OCI-LY1 (cell line): ENCODE results near the gene IRAK1.

Experiments
- H2AFZ ChIP-seq: fragments of 200-600 bp; sonication (generic), shearing (Covaris generic); 2 replicates; pipeline ENCODE4 v1.6.0; 2014; ENCODE audit warnings: antibody characterized with exemption, mild to moderate bottlenecking, low read length
- H3F3A ChIP-seq: fragments of 200-600 bp; sonication (generic), shearing (Covaris generic); 2 replicates; pipeline ENCODE4 v1.6.0; 2014; ENCODE audit warnings: mild to moderate bottlenecking, antibody characterized with exemption, low read length, moderate library complexity; ENCODE audit not compliant: insufficient read depth
- H3K27ac ChIP-seq: fragments of 200-600 bp; sonication (generic); 2 replicates; pipeline ENCODE4 v1.5.1; 2014; ENCODE audit warnings: low read length, mixed run types, mild to moderate bottlenecking, low read depth; ENCODE audit not compliant: poor library complexity, severe bottlenecking
- H3K27me3 ChIP-seq: fragments of 200-600 bp; sonication (generic); 2 replicates; pipeline ENCODE4 v1.6.0; 2014; ENCODE audit warnings: antibody characterized with exemption, mild to moderate bottlenecking, low read length, moderate library complexity; ENCODE audit not compliant: insufficient read depth
- H3K36me3 ChIP-seq: fragments of 200-600 bp; sonication (generic); 2 replicates; pipeline ENCODE4 v1.6.1; 2014; ENCODE audit warnings: mild to moderate bottlenecking, antibody characterized with exemption, low read length, moderate library complexity, mixed read lengths; ENCODE audit not compliant: insufficient read depth
- H3K4me1 ChIP-seq: fragments of 200-600 bp; sonication (generic); 2 replicates; pipeline ENCODE4 v1.5.1; 2014; ENCODE audit warnings: mild to moderate bottlenecking, low read length, moderate library complexity; ENCODE audit not compliant: insufficient read depth, severe bottlenecking
- H3K4me2 ChIP-seq: fragments of 200-600 bp; sonication (generic), shearing (Covaris generic); 2 replicates; pipeline ENCODE4 v1.6.1; 2014; ENCODE audit warnings: low read length
- H3K4me3 ChIP-seq: fragments of 200-600 bp; sonication (generic); 2 replicates; pipeline ENCODE4 v1.5.1; 2014; ENCODE audit warnings: low read length, low read depth, mild to moderate bottlenecking, mixed read lengths; ENCODE audit not compliant: poor library complexity, severe bottlenecking
- H3K79me2 ChIP-seq: fragments of 200-600 bp; shearing (Covaris generic); 2 replicates; pipeline ENCODE4 v1.6.1; 2016; ENCODE audit warnings: mixed run types, low read length, mixed read lengths; ENCODE audit not compliant: insufficient read depth
- H3K9ac ChIP-seq: fragments of 200-600 bp; sonication (generic), shearing (Covaris generic); 2 replicates; pipeline ENCODE4 v1.6.1; 2014; ENCODE audit warnings: mild to moderate bottlenecking, low read length, mixed read lengths
- H3K9me2 ChIP-seq: fragments of 200-600 bp; sonication (generic), shearing (Covaris generic); 2 replicates; pipeline ENCODE4 v1.6.1; 2014; ENCODE audit warnings: low read depth, mild to moderate bottlenecking, low read length, mixed read lengths
- H3K9me3 ChIP-seq: fragments of 200-600 bp; shearing (Covaris generic); 2 replicates; pipeline ENCODE4 v1.6.1; 2014; ENCODE audit warnings: low read length, mixed read lengths
- H4K20me1 ChIP-seq: fragments of 200-600 bp; sonication (generic), shearing (Covaris generic); 2 replicates; pipeline ENCODE4 v1.6.0; 2016; ENCODE audit warnings: mild to moderate bottlenecking, low read length; ENCODE audit not compliant: insufficient read depth
- EZH2 ChIP-seq: fragments of 200-600 bp; sonication (generic), shearing (Covaris generic); IDR thresholded peaks from 2 replicates; pipeline ENCODE4 v1.8.0; 2017; ENCODE audit warnings: borderline replicate concordance, mixed run types, mild to moderate bottlenecking, antibody characterized with exemption, low read length, moderate library complexity, mixed read lengths
- TF ChIP-seq, protein P1 (sequence below): fragments of 200-600 bp; sonication (generic), shearing (Covaris generic); IDR thresholded peaks from 2 replicates; pipeline ENCODE4 v1.5.1; 2017; ENCODE audit warnings: mild to moderate bottlenecking, antibody characterized with exemption, low read length, moderate library complexity, mixed read lengths

Gene IRAK1

DNA sequence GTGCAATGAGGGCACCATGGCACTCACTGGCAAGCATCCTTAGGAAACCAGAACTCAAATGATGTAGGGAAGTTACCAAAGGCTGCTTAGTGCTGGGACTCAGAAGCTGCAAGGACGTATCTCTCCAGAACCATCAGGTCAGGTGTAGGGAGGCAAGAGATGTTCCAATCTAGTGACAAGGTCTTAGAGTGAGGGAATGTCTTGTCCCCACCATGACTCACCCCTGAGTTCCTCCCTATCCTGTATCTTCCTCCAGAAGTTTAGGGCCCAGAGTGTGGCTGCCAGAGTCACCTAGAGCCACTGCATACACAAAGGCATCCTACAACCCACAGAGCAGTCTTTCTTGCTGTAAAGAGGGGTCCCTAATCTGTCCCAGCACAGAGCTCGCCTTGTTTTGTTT, 14.1 kb upstream of the IRAK1 start:
- no peaks in the 10 kb centered on the region for H3K4me1 ChIP-seq
- no peaks in the 10 kb centered on the region for H3F3A ChIP-seq
- H3K27ac ChIP-seq, result no peak overlapping the region
- H2AFZ ChIP-seq, result no peak overlapping the region
- H3K4me3 ChIP-seq, result no peak overlapping the region
- H3K9ac ChIP-seq, result no peak overlapping the region
- no peaks in the 10 kb centered on the region for H4K20me1 ChIP-seq
- no peak for TF ChIP-seq EZH2
- TF ChIP-seq, protein P1, sequence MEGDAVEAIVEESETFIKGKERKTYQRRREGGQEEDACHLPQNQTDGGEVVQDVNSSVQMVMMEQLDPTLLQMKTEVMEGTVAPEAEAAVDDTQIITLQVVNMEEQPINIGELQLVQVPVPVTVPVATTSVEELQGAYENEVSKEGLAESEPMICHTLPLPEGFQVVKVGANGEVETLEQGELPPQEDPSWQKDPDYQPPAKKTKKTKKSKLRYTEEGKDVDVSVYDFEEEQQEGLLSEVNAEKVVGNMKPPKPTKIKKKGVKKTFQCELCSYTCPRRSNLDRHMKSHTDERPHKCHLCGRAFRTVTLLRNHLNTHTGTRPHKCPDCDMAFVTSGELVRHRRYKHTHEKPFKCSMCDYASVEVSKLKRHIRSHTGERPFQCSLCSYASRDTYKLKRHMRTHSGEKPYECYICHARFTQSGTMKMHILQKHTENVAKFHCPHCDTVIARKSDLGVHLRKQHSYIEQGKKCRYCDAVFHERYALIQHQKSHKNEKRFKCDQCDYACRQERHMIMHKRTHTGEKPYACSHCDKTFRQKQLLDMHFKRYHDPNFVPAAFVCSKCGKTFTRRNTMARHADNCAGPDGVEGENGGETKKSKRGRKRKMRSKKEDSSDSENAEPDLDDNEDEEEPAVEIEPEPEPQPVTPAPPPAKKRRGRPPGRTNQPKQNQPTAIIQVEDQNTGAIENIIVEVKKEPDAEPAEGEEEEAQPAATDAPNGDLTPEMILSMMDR, result no peak
- no peaks in the 10 kb centered on the region for H3K27me3 ChIP-seq
- no peaks in the 10 kb centered on the region for H3K79me2 ChIP-seq
- H3K36me3 ChIP-seq, result peaks cover 37% of the 10 kb centered on the region; the same call in 1 of the 2 replicates
- no peak overlapping the region for H3K4me2 ChIP-seq
- no peaks in the 10 kb centered on the region for H3K9me2 ChIP-seq
- H3K9me3 ChIP-seq, result no peaks in the 10 kb centered on the region

DNA sequence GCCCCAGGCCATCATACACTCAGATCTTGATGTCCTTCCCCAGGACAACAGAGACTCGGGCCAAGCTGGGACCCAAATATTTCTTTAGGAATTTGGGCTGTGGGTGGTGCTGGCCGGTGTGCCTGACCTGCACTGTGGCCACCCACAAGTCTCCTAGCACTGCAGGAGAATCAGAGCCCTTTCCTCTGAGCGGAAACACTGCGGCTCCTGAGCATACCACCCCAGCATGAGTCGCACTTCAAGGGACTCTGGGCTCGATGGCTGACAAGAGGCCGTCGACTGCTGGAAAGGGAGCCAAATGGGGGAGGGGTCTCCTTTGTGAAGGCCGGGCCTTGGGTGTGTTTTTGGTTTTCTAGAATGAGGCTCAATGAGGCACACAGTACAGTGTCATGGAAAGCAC, 13.0 kb upstream of the IRAK1 start:
- Histone ChIP-seq H3K79me2 (no peaks in the 10 kb centered on the region), H3K9me2 (no peaks in the 10 kb centered on the region), H3K27me3 (no peaks in the 10 kb centered on the region), H3K36me3 (peaks cover 36% of the 10 kb centered on the region), H3K9ac (no peak overlapping the region), H3K4me1 (no peaks in the 10 kb centered on the region), H3K9me3 (no peaks in the 10 kb centered on the region), H4K20me1 (no peaks in the 10 kb centered on the region), H3F3A (no peaks in the 10 kb centered on the region), H3K4me3 (no peak overlapping the region), H3K4me2 (no peak overlapping the region), H2AFZ (no peak overlapping the region), H3K27ac (no peak overlapping the region)
- no peak for TF ChIP-seq EZH2
- TF ChIP-seq, protein P1, result no peak

DNA sequence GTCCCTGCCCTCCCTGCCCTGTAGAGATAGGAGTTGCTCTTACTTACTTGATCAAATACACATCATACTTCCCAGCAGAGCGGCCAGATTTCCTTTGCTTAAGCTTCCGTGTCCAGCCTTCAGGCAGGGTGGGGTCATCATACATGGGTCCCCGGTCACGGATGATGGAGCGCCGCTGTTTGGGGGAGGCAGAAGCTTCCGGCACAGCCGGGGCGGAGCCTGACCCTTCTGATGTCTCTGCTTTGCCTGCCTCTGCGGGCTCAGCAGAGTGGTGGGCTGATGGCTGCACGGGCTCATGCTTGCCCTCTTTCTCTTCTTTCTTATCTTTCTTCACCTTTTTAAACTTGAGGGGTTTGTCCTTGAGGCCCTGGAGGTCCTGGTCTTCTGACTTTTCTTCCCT, 12.5 kb upstream of the IRAK1 start:
- TF ChIP-seq, protein P1, result no peak
- no peak for TF ChIP-seq EZH2
- H3K4me2 ChIP-seq, result no peak overlapping the region
- H3F3A ChIP-seq, result no peaks in the 10 kb centered on the region
- no peaks in the 10 kb centered on the region for H3K9me3 ChIP-seq
- no peaks in the 10 kb centered on the region for H3K9me2 ChIP-seq
- H3K4me3 ChIP-seq, result no peak overlapping the region
- H3K36me3 ChIP-seq, result peaks cover 39% of the 10 kb centered on the region
- no peaks in the 10 kb centered on the region for H3K79me2 ChIP-seq
- H3K27ac ChIP-seq, result no peak overlapping the region
- no peaks in the 10 kb centered on the region for H4K20me1 ChIP-seq
- H2AFZ ChIP-seq, result no peak overlapping the region
- no peaks in the 10 kb centered on the region for H3K27me3 ChIP-seq
- H3K4me1 ChIP-seq, result no peaks in the 10 kb centered on the region
- no peak overlapping the region for H3K9ac ChIP-seq
